ENCODE measurements around the gene SIGLEC8. TPM values are rescaled to one million over a fixed set of nuclear protein-coding genes. Genes with fewer than 3 reads are reported as not detected.

The SIGLEC8 gene
- total RNA-seq, 3 donors from 2014 or later, result not detected

- ATAC-seq (no peak), DNase-seq (no peak)
- no peak overlapping the region for H3K4me3 Mint-ChIP-seq
- peaks cover 7% of the 10 kb centered on the region for H3K9me3 Mint-ChIP-seq
- peaks cover 20% of the 10 kb centered on the region for H3K27me3 Mint-ChIP-seq (ENCODE audit: low read depth)
- H3K36me3 Mint-ChIP-seq (ENCODE audit: insufficient read depth), result no peaks in the 10 kb centered on the region
- H3K4me1 Mint-ChIP-seq (ENCODE audit: low read depth), result peaks cover 16% of the 10 kb centered on the region
These were observed 27.9 kb upstream of the SIGLEC8 start for GRCh38 chr19:51485960-51486660.

- no peak for DNase-seq
- H3K4me1 Mint-ChIP-seq (ENCODE audit: low read depth), result peaks cover 18% of the 10 kb centered on the region
- no peak for ATAC-seq
- peaks cover 3% of the 10 kb centered on the region for H3K9me3 Mint-ChIP-seq
- H3K27me3 Mint-ChIP-seq (ENCODE audit: low read depth), result peaks cover 21% of the 10 kb centered on the region
- no peaks in the 10 kb centered on the region for H3K36me3 Mint-ChIP-seq (ENCODE audit: insufficient read depth)
- H3K4me3 Mint-ChIP-seq, result no peak overlapping the region
These were observed 22.3 kb upstream of the SIGLEC8 start for GRCh38 chr19:51480590-51480989.

GRCh38 chr19:51479531-51480331, 21.5 kb upstream of the SIGLEC8 start:
- ATAC-seq (peak; percentile 87 to 93), DNase-seq (no peak)
- no peak overlapping the region for H3K4me3 Mint-ChIP-seq
- H3K4me1 Mint-ChIP-seq (ENCODE audit: low read depth), result peaks cover 18% of the 10 kb centered on the region
- H3K36me3 Mint-ChIP-seq (ENCODE audit: insufficient read depth), result no peaks in the 10 kb centered on the region
- peaks cover 15% of the 10 kb centered on the region for H3K27me3 Mint-ChIP-seq (ENCODE audit: low read depth)
- H3K9me3 Mint-ChIP-seq, result peaks cover 3% of the 10 kb centered on the region

GRCh38 chr19:51478381-51479234, 20.4 kb upstream of the SIGLEC8 start, which contains the start of gene CEACAM18:
TSS of gene CEACAM18 (plus strand) at chr19:51478539.
- no peak for DNase-seq
- H3K4me3 Mint-ChIP-seq, result no peak within 1 kb of the TSS

GRCh38 chr19:51477344-51477743, 19.1 kb upstream of the SIGLEC8 start:
- Mint-ChIP-seq H3K4me3 (no peak overlapping the region), H3K9me3 (peaks cover 3% of the 10 kb centered on the region), H3K27me3 (ENCODE audit: low read depth) (peaks cover 10% of the 10 kb centered on the region), H3K4me1 (ENCODE audit: low read depth) (peaks cover 26% of the 10 kb centered on the region), H3K36me3 (ENCODE audit: insufficient read depth) (no peaks in the 10 kb centered on the region)
- ATAC-seq, result no peak
- DNase-seq, result no peak

More at GRCh38 chr19:51478381-51479234, 20.4 kb upstream of the SIGLEC8 start, which contains the start of gene CEACAM18:
- Mint-ChIP-seq H3K27me3 (ENCODE audit: low read depth) (peaks cover 14% of the 10 kb centered on the region), H3K4me1 (ENCODE audit: low read depth) (peaks cover 18% of the 10 kb centered on the region), H3K36me3 (ENCODE audit: insufficient read depth) (no peaks in the 10 kb centered on the region), H3K9me3 (peaks cover 3% of the 10 kb centered on the region)
- ATAC-seq, result no peak

- Mint-ChIP-seq H3K4me3 (no peak overlapping the region), H3K4me1 (ENCODE audit: low read depth) (peaks cover 32% of the 10 kb centered on the region), H3K36me3 (ENCODE audit: insufficient read depth) (no peaks in the 10 kb centered on the region), H3K27me3 (ENCODE audit: low read depth) (peaks cover 10% of the 10 kb centered on the region), H3K9me3 (peaks cover 3% of the 10 kb centered on the region)
- DNase-seq (no peak), ATAC-seq (no peak)
These were observed 17.9 kb upstream of the SIGLEC8 start for GRCh38 chr19:51476164-51476563.

GRCh38 chr19:51473009-51473707, 14.9 kb upstream of the SIGLEC8 start:
- Mint-ChIP-seq H3K27me3 (ENCODE audit: low read depth) (peaks cover 10% of the 10 kb centered on the region), H3K9me3 (no peaks in the 10 kb centered on the region), H3K36me3 (ENCODE audit: insufficient read depth) (no peaks in the 10 kb centered on the region), H3K4me1 (ENCODE audit: low read depth) (peaks cover 17% of the 10 kb centered on the region), H3K4me3 (no peak overlapping the region)
- peak; percentile 89 for DNase-seq
- peak; percentile 85 for ATAC-seq

- Mint-ChIP-seq H3K27me3 (ENCODE audit: low read depth) (peaks cover 10% of the 10 kb centered on the region), H3K4me3 (no peak overlapping the region), H3K36me3 (ENCODE audit: insufficient read depth) (no peaks in the 10 kb centered on the region), H3K4me1 (ENCODE audit: low read depth) (peaks cover 21% of the 10 kb centered on the region), H3K9me3 (no peaks in the 10 kb centered on the region)
- ATAC-seq (peak; percentile 23 to 33), DNase-seq (no peak)
These were observed 14.4 kb upstream of the SIGLEC8 start for GRCh38 chr19:51472607-51473006.

GRCh38 chr19:51471527-51471926, 13.3 kb upstream of the SIGLEC8 start:
- Mint-ChIP-seq H3K9me3 (no peaks in the 10 kb centered on the region), H3K36me3 (ENCODE audit: insufficient read depth) (no peaks in the 10 kb centered on the region), H3K4me3 (no peak overlapping the region), H3K4me1 (ENCODE audit: low read depth) (peaks cover 23% of the 10 kb centered on the region), H3K27me3 (ENCODE audit: low read depth) (peaks cover 10% of the 10 kb centered on the region)
- no peak for DNase-seq
- ATAC-seq, result no peak

GRCh38 chr19:51470966-51471365, 12.7 kb upstream of the SIGLEC8 start:
- H3K27me3 Mint-ChIP-seq (ENCODE audit: low read depth), result peaks cover 7% of the 10 kb centered on the region
- H3K4me3 Mint-ChIP-seq, result no peak overlapping the region
- ATAC-seq (no peak), DNase-seq (no peak)
- H3K36me3 Mint-ChIP-seq (ENCODE audit: insufficient read depth), result no peaks in the 10 kb centered on the region
- no peaks in the 10 kb centered on the region for H3K9me3 Mint-ChIP-seq
- peaks cover 25% of the 10 kb centered on the region for H3K4me1 Mint-ChIP-seq (ENCODE audit: low read depth)

- no peaks in the 10 kb centered on the region for H3K9me3 Mint-ChIP-seq
- DNase-seq (no peak), ATAC-seq (no peak)
- peaks cover 10% of the 10 kb centered on the region for H3K27me3 Mint-ChIP-seq (ENCODE audit: low read depth)
- H3K36me3 Mint-ChIP-seq (ENCODE audit: insufficient read depth), result no peaks in the 10 kb centered on the region
- peaks cover 27% of the 10 kb centered on the region for H3K4me1 Mint-ChIP-seq (ENCODE audit: low read depth)
- no peak overlapping the region for H3K4me3 Mint-ChIP-seq
These were observed 11.4 kb upstream of the SIGLEC8 start for GRCh38 chr19:51469629-51470028.

GRCh38 chr19:51469162-51469561, 10.9 kb upstream of the SIGLEC8 start:
- H3K27me3 Mint-ChIP-seq (ENCODE audit: low read depth), result peaks cover 10% of the 10 kb centered on the region
- ATAC-seq (no peak), DNase-seq (no peak)
- H3K9me3 Mint-ChIP-seq, result no peaks in the 10 kb centered on the region
- peaks cover 28% of the 10 kb centered on the region for H3K4me1 Mint-ChIP-seq (ENCODE audit: low read depth)
- no peaks in the 10 kb centered on the region for H3K36me3 Mint-ChIP-seq (ENCODE audit: insufficient read depth)
- no peak overlapping the region for H3K4me3 Mint-ChIP-seq

GRCh38 chr19:51468545-51468920, 10.3 kb upstream of the SIGLEC8 start:
- no peak overlapping the region for H3K4me3 Mint-ChIP-seq
- no peaks in the 10 kb centered on the region for H3K9me3 Mint-ChIP-seq
- ATAC-seq (no peak), DNase-seq (no peak)
- H3K4me1 Mint-ChIP-seq (ENCODE audit: low read depth), result peaks cover 29% of the 10 kb centered on the region
- peaks cover 11% of the 10 kb centered on the region for H3K27me3 Mint-ChIP-seq (ENCODE audit: low read depth)
- H3K36me3 Mint-ChIP-seq (ENCODE audit: insufficient read depth), result no peaks in the 10 kb centered on the region

All from activated T-cell treated with anti-CD3 and anti-CD28 coated beads, Interleukin-2, amount 50 U/mL, for 4 hours (primary cell).